K562 (cell line): Measurements from ENCODE around the gene OR4K15. TPM values are rescaled to one million over a fixed set of nuclear protein-coding genes. Genes with fewer than 3 reads are reported as not detected.
A peak's percentile ranks its signal among the peaks of the same experiment; 100 is the strongest.

Experiments
- ATAC-seq: fragments of 200-7000 bp; cut with Tn5 transposase; 3 replicates; pipeline ENCODE4 v1.9.1; 2020; ENCODE audit warnings: moderate library complexity
- BruUV-seq: library from RNA; stranded (reverse); fragments of 400-500 nt; replicated peaks from 2 replicates; lab custom pipeline; 2021; lab: Mats Ljungman, UMichigan
- CTCF ChIA-PET: fragments of 300-600 bp; formaldehyde crosslinking; extraction: SDS; loops from one replicate; lab custom pipeline; 2021; ENCODE audit warnings: low intra/inter-chr PET ratio; lab: Yijun Ruan, JAX
- POLR2A ChIA-PET: fragments of 300-600, 350-650 bp; sonication (Branson Sonifier 250); formaldehyde crosslinking; extraction: SDS; loops from one replicate; lab custom pipeline; 2021; ENCODE audit warnings: antibody characterized with exemption, inconsistent platforms; lab: Yijun Ruan, JAX
- DNase-seq, 4 experiments: peaks; one replicate each; pipeline versions ENCODE4 v3.0.0 to v3.0.0-alpha.2; 2011 to 2018; ENCODE audit warnings: low spot score in 3 of 4, mixed read lengths in 3 of 4; ENCODE audit errors: extremely low read depth in 1 of 4
- FAIRE-seq: peaks from 2 replicates; lab custom pipeline; 2011; peaks lifted over from hg19 to GRCh38; lab: Jason Lieb, UNC
- H2AFZ ChIP-seq: 2 replicates; pipeline ENCODE4 v1.6.0; 2011; ENCODE audit warnings: low read depth, low read length, control low read depth, inconsistent platforms
- H3K27ac ChIP-seq: fragments of 200-600 bp; 3 replicates; pipeline ENCODE4 v1.8.0; 2011; ENCODE audit warnings: low read depth, mild to moderate bottlenecking, control low read depth, inconsistent platforms, low read length, moderate library complexity, mixed read lengths; ENCODE audit errors: extremely low read depth
- H3K27me3 ChIP-seq, 2 experiments: fragments of 300-600 bp in 1 of 2; 2 replicates in 1 of 2; 3 replicates in 1 of 2; pipeline versions ENCODE4 v1.6.0 to v1.8.0; 2011; ENCODE audit warnings: inconsistent platforms in 2 of 2, low read length in 2 of 2, mild to moderate bottlenecking in 1 of 2, mixed read lengths in 1 of 2, moderate library complexity in 1 of 2; ENCODE audit not compliant: control insufficient read depth in 2 of 2, insufficient read depth in 2 of 2
- H3K36me3 ChIP-seq: fragments of 300-600 bp; 3 replicates; pipeline ENCODE4 v1.8.0; 2011; ENCODE audit warnings: mild to moderate bottlenecking, low read length, inconsistent platforms; ENCODE audit not compliant: control insufficient read depth, insufficient read depth
- H3K4me1 ChIP-seq, 2 experiments: fragments of 200-600 bp in 1 of 2; replicated peaks in 1 of 2; 2 replicates in 1 of 2; 3 replicates in 1 of 2; pipeline versions ENCODE4 v1.5.1 to v1.8.0; 2011; ENCODE audit warnings: inconsistent platforms in 2 of 2, low read length in 2 of 2, mild to moderate bottlenecking in 1 of 2, mixed read lengths in 1 of 2, moderate library complexity in 1 of 2; ENCODE audit not compliant: control insufficient read depth in 2 of 2, insufficient read depth in 2 of 2
- H3K4me2 ChIP-seq: 2 replicates; pipeline ENCODE4 v1.6.1; 2011; ENCODE audit warnings: low read length, control low read depth, inconsistent platforms, mixed read lengths; ENCODE audit not compliant: insufficient read depth
- H3K4me3 ChIP-seq: fragments of 200-600 bp; sonication (generic), shearing (Covaris generic); 2 replicates; pipeline ENCODE4 v1.5.1; 2016; ENCODE audit warnings: control low read depth, inconsistent platforms
- H3K79me2 ChIP-seq: fragments of 200-600 bp; 3 replicates; pipeline ENCODE4 v1.8.0; 2011; ENCODE audit warnings: low read length, inconsistent platforms; ENCODE audit not compliant: control insufficient read depth, insufficient read depth
- H3K9ac ChIP-seq, 2 experiments: 2 replicates each; pipeline versions ENCODE4 v1.6.0 to v1.6.1; 2011; ENCODE audit warnings: low read depth in 2 of 2, low read length in 2 of 2, control low read depth in 1 of 2, inconsistent platforms in 1 of 2, mild to moderate bottlenecking in 1 of 2, mixed read lengths in 1 of 2; ENCODE audit not compliant: insufficient read depth in 1 of 2
- H3K9me1 ChIP-seq: one replicate; pipeline ENCODE4 v1.6.0; 2011; ENCODE audit warnings: inconsistent platforms, mild to moderate bottlenecking, low read length, moderate library complexity; ENCODE audit not compliant: control insufficient read depth, insufficient read depth
- H3K9me3 ChIP-seq: replicated peaks from 2 replicates; pipeline ENCODE4 v1.5.1; 2011; ENCODE audit warnings: low read depth, low read length, inconsistent platforms; ENCODE audit not compliant: control insufficient read depth, insufficient read depth
- H4K20me1 ChIP-seq: replicated peaks from 2 replicates; pipeline ENCODE4 v1.6.1; 2011; ENCODE audit warnings: low read length, inconsistent platforms, mixed read lengths; ENCODE audit not compliant: control insufficient read depth, insufficient read depth
- BRD4 ChIP-seq: fragments of 200-600 bp; sonication (generic); IDR thresholded peaks from 2 replicates; pipeline ENCODE4 v1.6.1; 2017; ENCODE audit warnings: inconsistent platforms
- CBFA2T2 ChIP-seq: fragments of 450-650 bp; conservative IDR thresholded peaks from 2 replicates; pipeline ENCODE4 v1.6.1; 2017; ENCODE audit warnings: mild to moderate bottlenecking
- CBFA2T3 ChIP-seq: fragments of 450-650 bp; IDR thresholded peaks from 2 replicates; pipeline ENCODE4 v1.6.1; 2017
- FOXA1 ChIP-seq: fragments of 450-650 bp; IDR thresholded peaks from 2 replicates; pipeline ENCODE4 v1.6.1; 2016; ENCODE audit warnings: mild to moderate bottlenecking, borderline replicate concordance
- GMEB1 ChIP-seq: fragments of 250-450 bp; sonication (Bioruptor Pico); IDR thresholded peaks from 2 replicates; pipeline ENCODE4 v1.4.0; 2020; ENCODE audit warnings: mild to moderate bottlenecking
- MED1 ChIP-seq: sonication (generic); formaldehyde crosslinking; IDR thresholded peaks from 2 replicates; pipeline ENCODE4 v1.8.1; 2023; ENCODE audit warnings: missing genetic modification reagents, borderline replicate concordance
- SP1 ChIP-seq: sonication (generic); formaldehyde crosslinking; IDR thresholded peaks from 2 replicates; pipeline ENCODE4 v1.8.1; 2022; ENCODE audit warnings: mild to moderate bottlenecking, missing genetic modification reagents
- SRF ChIP-seq, 2 experiments: fragments of 250-450, 450-650 bp in 1 of 2; sonication (Bioruptor Pico) in 1 of 2; sonication (generic) in 1 of 2; formaldehyde crosslinking; IDR thresholded peaks; 2 replicates each; pipeline versions ENCODE4 v1.5.0 to v1.5.1; 2020 to 2022; ENCODE audit warnings: mild to moderate bottlenecking in 1 of 2, missing genetic modification reagents in 1 of 2
- ZNF184 ChIP-seq: sonication (generic); formaldehyde crosslinking; IDR thresholded peaks from 2 replicates; pipeline ENCODE4 v1.5.0; 2020; ENCODE audit warnings: missing genetic modification reagents
- ZNF518B ChIP-seq: fragments of 250-450 bp; sonication (Bioruptor Pico); IDR thresholded peaks from 2 replicates; pipeline ENCODE4 v1.5.0; 2021; ENCODE audit warnings: mild to moderate bottlenecking, moderate library complexity
- ZNF696 ChIP-seq: fragments of 250-450 bp; sonication (Bioruptor Pico); conservative IDR thresholded peaks from 2 replicates; pipeline ENCODE4 v1.4.0; 2020; ENCODE audit warnings: mild to moderate bottlenecking, moderate library complexity
- WGBS: fragments of 100-300 bp; shearing (Covaris generic); methylation state at CpG from one replicate; pipeline ENCODE4 v1.1.6; 2016; ENCODE audit warnings: low coverage, mixed read lengths; ENCODE audit not compliant: insufficient coverage; ENCODE audit errors: missing lambda C conversion rate; 5-methylcytosine and 5-hydroxymethylcytosine counted together
- in situ Hi-C: fragments of 300-500 bp; cut with MboI; formaldehyde crosslinking; loops from 4 replicates; pipeline ENCODE4 v1.15.0; 2018; ENCODE audit warnings: inconsistent platforms, mixed read lengths
- intact Hi-C: fragments of 100-400 bp; cut with micrococcal nuclease; formaldehyde crosslinking; loops from 2 replicates; pipeline ENCODE4 v1.14.2; 2022
- polyA plus RNA-seq, 8 experiments: library from polyadenylated mRNA; depleted of rRNA in 4 of 8; stranded (reverse) in 5 of 8; unstranded in 3 of 8; fragments of >200 nt; fragmentation: Nextera tagmentation in 2 of 8; fragmentation: Illumina TruSeq in 1 of 8; extraction: Ambion mirVana in 2 of 8; extraction: Trizol in 1 of 8; gene quantifications; 2 replicates each; pipeline versions ENCODE4 v1.2.1 to v1.2.3, GENCODE V29; 2011 to 2014; ENCODE audit warnings: inconsistent platforms in 1 of 8, missing spikeins in 1 of 8
- total RNA-seq, 7 experiments: library from RNA; depleted of rRNA in 6 of 7; stranded (reverse); fragments of >200 nt in 6 of 7; fragmentation: Illumina TruSeq in 2 of 7; extraction: Trizol in 2 of 7; gene quantifications; 2 replicates each; pipeline versions ENCODE4 v1.2.1 to v1.2.3, GENCODE V29; 2011 to 2021; ENCODE audit warnings: low replicate concordance in 1 of 7

The OR4K15 gene
- total and polyA plus RNA-seq, 9 of the 15 experiments (the other 6 are each of a cell fraction or from before 2014, with no cell fraction given), result not detected

GRCh38 chr14:19941668-19942067 lies 33.7 kb upstream of the OR4K15 start:
- BruUV-seq, result no TSS peak
- DNase-seq (no peak), ATAC-seq (no peak), FAIRE-seq (no peak)
- ChIA-PET POLR2A (interaction anchor here (1.2 kb wide), 1 partner anchor 34 kb away, joined by 3 read pairs; no protein-coding TSS in a partner anchor), CTCF (no interaction called here)
- no peaks in the 10 kb centered on the region for H3K36me3 ChIP-seq
- intact Hi-C loops, result no loop called here
- no peaks in the 10 kb centered on the region for H3K4me1 ChIP-seq
- no peaks in the 10 kb centered on the region for H4K20me1 ChIP-seq
- no peaks in the 10 kb centered on the region for H3K9me1 ChIP-seq
- in situ Hi-C loops, result no loop called here
- H3K27ac ChIP-seq, result no peak overlapping the region
- no peak overlapping the region for H2AFZ ChIP-seq
- no peak for TF ChIP-seq CBFA2T2
- no peak for TF ChIP-seq ZNF184
- no peak overlapping the region for H3K4me2 ChIP-seq
- no peak overlapping the region for H3K9ac ChIP-seq
- WGBS, result 19% methylated on average over 1 of the region's 1 CpG
- H3K27me3 ChIP-seq, result no peaks in the 10 kb centered on the region
- no peaks in the 10 kb centered on the region for H3K9me3 ChIP-seq
- no peak overlapping the region for H3K4me3 ChIP-seq
- no peaks in the 10 kb centered on the region for H3K79me2 ChIP-seq

- Histone ChIP-seq H3K27me3 (no peaks in the 10 kb centered on the region), H3K4me1 (no peaks in the 10 kb centered on the region), H3K36me3 (no peaks in the 10 kb centered on the region), H3K4me2 (no peak overlapping the region), H3K9ac (no peak overlapping the region), H3K9me1 (no peaks in the 10 kb centered on the region), H3K9me3 (no peaks in the 10 kb centered on the region), H3K79me2 (no peaks in the 10 kb centered on the region), H2AFZ (0 out of 2 replicates have a peak overlapping the region, but pooled peaks have one; percentile 9), H4K20me1 (no peaks in the 10 kb centered on the region), H3K4me3 (no peak overlapping the region), H3K27ac (no peak overlapping the region)
- ChIA-PET POLR2A (no interaction called here), CTCF (interaction anchor here (0.6 kb wide), 1 partner anchor 52 kb away, joined by 3 read pairs; no protein-coding TSS in a partner anchor)
- no peak for FAIRE-seq
- DNase-seq, result no peak
- no TSS peak for BruUV-seq
- intact Hi-C loops, result no loop called here
- 31% methylated on average over 3 of the region's 3 CpGs for WGBS
- ATAC-seq, result peak; percentile 67; the same call in 2 of the 3 replicates
- in situ Hi-C loops, result no loop called here
- no peak for TF ChIP-seq CBFA2T3
- no peak for TF ChIP-seq MED1 (CRISPR knock-in tag)
- TF ChIP-seq BRD4, result no peak
- TF ChIP-seq GMEB1 (CRISPR knock-in tag), result no peak
- no peak for TF ChIP-seq ZNF518B (CRISPR knock-in tag)
- no peak for TF ChIP-seq SRF (CRISPR knock-in tag; IDR thresholded peaks at IDR 0.05)
- no peak for TF ChIP-seq FOXA1
- no peak for TF ChIP-seq SP1
- TF ChIP-seq ZNF696 (CRISPR knock-in tag), result no peak
Measured at GRCh38 chr14:19947413-19948090, 27.8 kb upstream of the OR4K15 start.
